Caco-2 (cell line): ENCODE data around the gene ALAD. TPM values are rescaled to one million over a fixed set of nuclear protein-coding genes. Genes with fewer than 3 reads are reported as not detected.

Source experiments
- BruUV-seq: library from RNA; stranded (reverse); fragments of 400-500 nt; replicated peaks from 2 replicates; lab custom pipeline; 2021; lab: Mats Ljungman, UMichigan
- CTCF ChIA-PET: fragments of 300-600 bp; sonication (Branson Sonifier 250); formaldehyde crosslinking; loops from one replicate; lab custom pipeline; 2022; ENCODE audit warnings: antibody characterized with exemption; lab: Charles Lee
- POLR2A ChIA-PET: fragments of 300-600 bp; sonication (Branson Sonifier 250); formaldehyde crosslinking; loops from one replicate; lab custom pipeline; 2022; ENCODE audit warnings: antibody characterized with exemption; lab: Charles Lee
- DNase-seq, 2 experiments: peaks; one replicate each; pipeline versions ENCODE4 v3.0.0 to v3.0.0-alpha.2; 2020 to 2022
- H3K27me3 ChIP-seq: replicated peaks from 2 replicates; pipeline ENCODE4 v1.6.0; 2011; ENCODE audit warnings: low read length; ENCODE audit not compliant: control insufficient read depth, insufficient read depth
- H3K36me3 ChIP-seq: 2 replicates; pipeline ENCODE4 v1.5.1; 2011; ENCODE audit warnings: low read length; ENCODE audit not compliant: control insufficient read depth, insufficient read depth
- H3K4me1 ChIP-seq: fragments of 250-450 bp; sonication (Bioruptor Pico); 2 replicates; pipeline ENCODE4 v1.5.1; 2020; ENCODE audit warnings: mild to moderate bottlenecking
- H3K4me3 ChIP-seq: 2 replicates; pipeline ENCODE4 v1.5.1; 2011; ENCODE audit warnings: low read depth, mild to moderate bottlenecking, control low read depth, low read length
- H3K9me3 ChIP-seq: fragments of 250-450 bp; sonication (Bioruptor Pico); 2 replicates; pipeline ENCODE4 v1.5.1; 2020; ENCODE audit warnings: mild to moderate bottlenecking, moderate library complexity
- H3K27ac Mint-ChIP-seq: one replicate; pipeline ENCODE4 v1.8.0; 2022; ENCODE audit warnings: mixed read lengths; ENCODE audit not compliant: unreplicated experiment
- H3K27me3 Mint-ChIP-seq: one replicate; pipeline ENCODE4 v1.8.0; 2022; ENCODE audit warnings: mixed read lengths; ENCODE audit not compliant: insufficient read depth, unreplicated experiment
- H3K36me3 Mint-ChIP-seq: one replicate; pipeline ENCODE4 v1.8.0; 2022; ENCODE audit warnings: mild to moderate bottlenecking, mixed read lengths; ENCODE audit not compliant: insufficient read depth, unreplicated experiment
- H3K4me1 Mint-ChIP-seq: one replicate; pipeline ENCODE4 v1.8.0; 2022; ENCODE audit warnings: low read depth, mixed read lengths; ENCODE audit not compliant: unreplicated experiment
- H3K4me3 Mint-ChIP-seq: one replicate; pipeline ENCODE4 v1.8.0; 2022; ENCODE audit warnings: mild to moderate bottlenecking, moderate library complexity, mixed read lengths; ENCODE audit not compliant: unreplicated experiment
- H3K9me3 Mint-ChIP-seq: one replicate; pipeline ENCODE4 v1.8.0; 2022; ENCODE audit warnings: mixed read lengths; ENCODE audit not compliant: unreplicated experiment
- CTCF ChIP-seq, 2 experiments: fragments of 200-600 bp in 1 of 2; IDR thresholded peaks; 1 replicate in 1 of 2; 2 replicates in 1 of 2; pipeline versions ENCODE4 v1.5.1 to v1.8.0; 2011 to 2022; ENCODE audit warnings: antibody characterized with exemption in 1 of 2, control low read depth in 1 of 2, inconsistent platforms in 1 of 2, low read depth in 1 of 2, low read length in 1 of 2, mild to moderate bottlenecking in 1 of 2, moderate library complexity in 1 of 2; ENCODE audit not compliant: insufficient read depth in 1 of 2, severe bottlenecking in 1 of 2, unreplicated experiment in 1 of 2
- intact Hi-C: fragments of 100-400 bp; cut with micrococcal nuclease; formaldehyde crosslinking; loops from one replicate; pipeline ENCODE4 v1.10.0; 2022; ENCODE audit not compliant: unreplicated experiment
- total RNA-seq: library from RNA; stranded (reverse); gene quantifications from 2 replicates; pipeline ENCODE4 v1.2.3, GENCODE V29; 2022

ALAD gene
- total RNA-seq, 1 experiment from 2014 or later = 48.8 TPM

DNA sequence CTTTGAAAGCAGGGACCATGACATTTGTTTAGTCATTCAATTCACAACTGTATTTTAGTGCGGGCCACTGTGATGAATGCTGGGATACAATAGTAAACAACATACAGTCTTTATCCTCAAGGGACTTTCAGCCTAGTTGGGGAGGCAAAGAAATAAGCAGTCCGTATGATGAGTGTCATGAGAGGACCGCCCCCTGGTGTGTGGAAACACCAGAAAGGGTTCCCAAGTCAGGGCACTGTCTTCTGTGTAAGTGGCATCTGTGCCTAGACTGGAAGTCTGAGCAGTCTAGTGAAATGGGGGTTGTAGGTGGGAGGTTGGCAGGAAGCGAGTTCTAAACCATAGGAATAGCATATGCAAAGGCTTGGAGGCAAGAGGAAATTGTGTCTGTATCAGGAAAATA, 16.3 kb upstream of the ALAD start:
- POLR2A ChIA-PET = no interaction called here
- Mint-ChIP-seq H3K9me3 (no peaks in the 10 kb centered on the region), H3K27me3 (no peaks in the 10 kb centered on the region), H3K4me1 (no peaks in the 10 kb centered on the region), H3K36me3 (no peaks in the 10 kb centered on the region), H3K27ac (no peak overlapping the region), H3K4me3 (no peak overlapping the region)
- intact Hi-C loops = no loop called here
- TF ChIP-seq CTCF (IDR thresholded peaks at IDR 0.05; ENCODE audit: insufficient read depth in 1 of 2, low read depth in 1 of 2, low read length in 1 of 2, severe bottlenecking in 1 of 2, unreplicated experiment in 1 of 2) = peak in 1 of 2 experiments; percentile 11
- no peaks in the 10 kb centered on the region for H3K9me3 ChIP-seq
- CTCF ChIA-PET = no interaction called here
- no peaks in the 10 kb centered on the region for H3K27me3 ChIP-seq
- H3K4me1 ChIP-seq = no peaks in the 10 kb centered on the region
- DNase-seq = no peak
- no TSS peak for BruUV-seq
- H3K4me3 ChIP-seq = no peak overlapping the region
- H3K36me3 ChIP-seq = no peaks in the 10 kb centered on the region

DNA sequence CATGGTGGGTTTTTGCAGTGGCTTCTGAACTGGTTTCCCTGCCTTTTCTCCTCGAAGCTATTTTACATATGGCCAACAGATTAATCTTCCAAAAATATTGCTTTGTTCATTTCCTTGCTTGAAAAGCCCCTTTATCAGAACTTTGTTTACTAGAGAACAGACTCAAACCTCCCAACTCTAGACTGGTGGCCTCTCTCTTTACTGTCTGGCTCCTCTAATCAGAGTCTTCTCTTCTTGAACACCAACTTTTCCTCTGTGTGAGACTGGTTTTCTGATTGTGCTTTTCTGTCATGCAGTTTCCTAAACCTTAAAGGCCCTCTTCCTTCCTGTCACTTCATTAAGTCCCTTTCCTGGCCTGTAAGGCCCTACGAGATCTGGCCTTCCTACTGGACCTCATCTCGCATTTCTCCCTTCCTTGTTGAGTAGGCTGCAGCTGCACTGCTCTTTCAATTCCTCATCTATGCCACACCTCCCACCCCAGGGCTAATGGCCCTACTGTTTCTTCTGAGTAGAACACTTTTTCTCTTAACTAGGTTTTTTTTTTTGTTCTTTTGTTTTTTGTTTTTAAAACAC, 15.2 kb upstream of the ALAD start:
- Histone ChIP-seq H3K4me1 (0 out of 2 replicates have a peak, but pooled peaks cover 3% of the 10 kb centered on the region), H3K36me3 (no peaks in the 10 kb centered on the region), H3K4me3 (no peak overlapping the region), H3K27me3 (no peaks in the 10 kb centered on the region), H3K9me3 (no peaks in the 10 kb centered on the region)
- POLR2A ChIA-PET = no interaction called here
- H3K27ac Mint-ChIP-seq = no peak overlapping the region
- DNase-seq = no peak
- H3K4me3 Mint-ChIP-seq = no peak overlapping the region
- no peaks in the 10 kb centered on the region for H3K4me1 Mint-ChIP-seq
- no peak for TF ChIP-seq CTCF (IDR thresholded peaks at IDR 0.05; ENCODE audit: insufficient read depth in 1 of 2, low read depth in 1 of 2, low read length in 1 of 2, severe bottlenecking in 1 of 2, unreplicated experiment in 1 of 2)
- H3K27me3 Mint-ChIP-seq = no peaks in the 10 kb centered on the region
- no TSS peak for BruUV-seq
- H3K36me3 Mint-ChIP-seq = no peaks in the 10 kb centered on the region
- H3K9me3 Mint-ChIP-seq = no peaks in the 10 kb centered on the region
- intact Hi-C loops = no loop called here
- CTCF ChIA-PET = interaction anchor here (0.5 kb wide), 1 partner anchor 38 kb away, joined by 6 read pairs; no protein-coding TSS in a partner anchor

DNA sequence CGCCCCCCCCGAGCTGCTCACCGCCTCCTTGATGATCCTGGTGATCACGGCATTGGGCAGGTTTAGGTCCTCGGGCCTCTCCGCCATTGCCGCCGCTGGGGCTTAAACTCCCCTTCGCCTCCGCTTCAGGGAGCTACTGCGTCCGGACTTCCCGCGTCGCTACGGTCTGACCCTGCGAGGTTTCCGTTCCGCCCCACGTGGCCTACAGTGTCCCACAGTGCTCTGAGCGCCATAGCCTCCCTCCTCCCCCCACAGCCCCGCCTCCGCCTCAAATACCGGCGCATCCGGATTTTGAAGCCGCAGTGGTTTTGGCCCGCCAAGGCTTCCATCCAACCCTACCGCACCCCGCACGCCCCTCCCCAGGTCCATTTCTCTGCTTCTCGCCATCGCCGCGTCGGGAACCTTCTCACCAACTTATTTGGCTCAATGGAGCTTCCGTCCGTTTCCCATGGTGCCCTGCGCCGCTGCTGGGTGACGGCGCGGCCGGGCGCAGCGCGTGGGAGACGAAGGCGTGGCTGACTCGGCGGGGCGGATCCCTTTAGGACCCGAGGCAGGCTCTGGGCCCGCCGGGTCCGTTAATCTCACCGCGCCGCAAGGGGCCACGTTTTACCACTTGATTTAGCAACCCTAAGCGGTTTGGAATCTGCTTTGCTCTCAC, 9.3 kb upstream of the ALAD start, which contains the start of the genes C9orf43 and POLE3:
Gene C9orf43, plus strand, starts transcription at position 541 of the 658 bp plus-strand sequence. CDS start 2,747 bp downstream, outside the sequence.
Gene POLE3, minus strand, starts transcription at position 469 of the 658 bp plus-strand sequence. Its CDS starts 382 bp downstream, at position 87.
- POLR2A ChIA-PET = interaction anchor here (0.9 to 1.3 kb wide), 11 partner anchors 10 to 183 kb away, joined by 3 to 15 read pairs (median 4); partner anchors contain the start of genes ALAD, BSPRY, CDC26 and HDHD3
- TF ChIP-seq CTCF (IDR thresholded peaks at IDR 0.05; ENCODE audit: insufficient read depth in 1 of 2, low read depth in 1 of 2, low read length in 1 of 2, severe bottlenecking in 1 of 2, unreplicated experiment in 1 of 2) = no peak
- intact Hi-C loops = loop anchor here (1.0 to 5.0 kb wide), 7 partner anchors 9 to 248 kb away; partner anchors contain the start of genes ALAD, BSPRY, CDC26 and FKBP15
- H3K27me3 Mint-ChIP-seq = no peaks in the 10 kb centered on the region
- Histone ChIP-seq H3K27me3 (no peaks in the 10 kb centered on the region), H3K4me1 (peaks cover 3% of the 10 kb centered on the region; the same call in 1 of the 2 replicates), H3K9me3 (no peaks in the 10 kb centered on the region), H3K36me3 (0 out of 2 replicates have a peak, but pooled peaks cover 2% of the 10 kb centered on the region), H3K4me3 (peak within 1 kb of the TSS; percentile 89)
- H3K4me3 Mint-ChIP-seq = peak within 1 kb of the TSS; percentile 88
- CTCF ChIA-PET = interaction anchor here (0.6 to 2.0 kb wide), 10 partner anchors 9 to 271 kb away, joined by 3 to 16 read pairs (median 4); partner anchors contain the start of genes ALAD, CDC26 and PRPF4
- peaks cover 20% of the 10 kb centered on the region for H3K4me1 Mint-ChIP-seq
- peaks cover 49% of the 10 kb centered on the region for H3K36me3 Mint-ChIP-seq
- peak within 1 kb of the TSS; percentile 98 for H3K27ac Mint-ChIP-seq
- DNase-seq = peak; percentile 95
- H3K9me3 Mint-ChIP-seq = no peaks in the 10 kb centered on the region
- BruUV-seq = no TSS peak
